Choroid plexus epithelial cell (primary cell): ENCODE data around the gene ZNF487.
A peak's percentile ranks its signal among the peaks of the same experiment; 100 is the strongest.
"Not testable (repeated sequence)": the region's sequence is repeated elsewhere in the genome, so short reads cannot be mapped to it uniquely, and the experiment has no call there.

Experiments used
- DNase-seq: peaks from one replicate; pipeline ENCODE4 v3.0.0-alpha.2; 2010; ENCODE audit warnings: low read depth
- H3K4me3 ChIP-seq: 2 replicates; pipeline ENCODE4 v1.5.1; 2011; ENCODE audit warnings: low read depth, mild to moderate bottlenecking, control low read depth, low read length, moderate library complexity
- TF ChIP-seq, protein P1 (sequence below): conservative IDR thresholded peaks from 2 replicates; pipeline ENCODE4 v1.5.1; 2011; ENCODE audit warnings: low read depth, mild to moderate bottlenecking, control low read depth, inconsistent platforms, low read length, moderate library complexity

Gene ZNF487

DNA sequence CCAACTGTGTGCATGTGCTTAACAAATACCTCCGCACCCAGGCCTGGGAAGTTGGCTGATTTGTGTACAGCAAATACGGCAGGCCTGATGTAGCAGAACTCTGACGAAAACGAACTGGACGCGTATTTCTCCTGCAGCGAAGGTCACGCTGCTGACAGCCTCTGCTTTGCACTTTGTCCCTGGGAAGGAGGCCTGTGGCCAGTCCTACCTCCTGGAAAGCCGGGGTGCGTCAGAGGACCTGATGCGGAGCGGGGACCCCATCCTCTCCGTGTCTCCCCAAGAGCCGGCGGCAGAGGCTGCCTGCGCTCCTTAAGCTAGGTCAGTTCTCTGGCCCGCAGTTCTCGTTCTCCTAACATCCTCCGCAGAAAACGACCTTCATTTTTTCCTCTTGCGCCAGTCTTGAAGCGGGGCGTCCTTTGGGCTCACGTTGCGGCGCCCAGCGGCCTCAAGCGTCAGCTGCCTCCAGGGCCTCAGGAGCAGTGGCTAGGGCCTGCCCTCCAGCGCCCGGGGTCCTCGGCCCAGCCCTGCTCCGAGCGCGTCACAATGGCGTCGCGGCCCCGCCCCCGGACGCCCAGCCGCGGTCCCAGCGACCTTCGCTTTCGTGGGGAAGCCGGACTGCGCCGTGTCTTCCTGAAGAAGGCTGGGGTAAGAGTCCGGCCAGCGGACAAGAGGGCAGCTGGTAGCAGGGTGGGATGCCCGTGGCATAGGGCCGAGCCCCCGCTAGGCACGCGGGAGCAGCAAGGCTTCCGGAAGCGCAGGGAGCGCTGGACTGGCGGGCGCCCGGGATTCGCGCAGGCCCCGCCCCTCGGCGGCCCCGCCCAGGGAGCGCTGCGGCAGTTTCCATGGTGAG, at the start of gene ZNF487:
ZNF487 (plus strand) TSS at position 821 of the 850 bp plus-strand sequence. CDS start 38,703 bp downstream, outside the sequence.
- TF ChIP-seq, protein P1, sequence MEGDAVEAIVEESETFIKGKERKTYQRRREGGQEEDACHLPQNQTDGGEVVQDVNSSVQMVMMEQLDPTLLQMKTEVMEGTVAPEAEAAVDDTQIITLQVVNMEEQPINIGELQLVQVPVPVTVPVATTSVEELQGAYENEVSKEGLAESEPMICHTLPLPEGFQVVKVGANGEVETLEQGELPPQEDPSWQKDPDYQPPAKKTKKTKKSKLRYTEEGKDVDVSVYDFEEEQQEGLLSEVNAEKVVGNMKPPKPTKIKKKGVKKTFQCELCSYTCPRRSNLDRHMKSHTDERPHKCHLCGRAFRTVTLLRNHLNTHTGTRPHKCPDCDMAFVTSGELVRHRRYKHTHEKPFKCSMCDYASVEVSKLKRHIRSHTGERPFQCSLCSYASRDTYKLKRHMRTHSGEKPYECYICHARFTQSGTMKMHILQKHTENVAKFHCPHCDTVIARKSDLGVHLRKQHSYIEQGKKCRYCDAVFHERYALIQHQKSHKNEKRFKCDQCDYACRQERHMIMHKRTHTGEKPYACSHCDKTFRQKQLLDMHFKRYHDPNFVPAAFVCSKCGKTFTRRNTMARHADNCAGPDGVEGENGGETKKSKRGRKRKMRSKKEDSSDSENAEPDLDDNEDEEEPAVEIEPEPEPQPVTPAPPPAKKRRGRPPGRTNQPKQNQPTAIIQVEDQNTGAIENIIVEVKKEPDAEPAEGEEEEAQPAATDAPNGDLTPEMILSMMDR, result peak; percentile 19
- DNase-seq, result peak; percentile 89
- H3K4me3 ChIP-seq, result peak within 1 kb of the TSS; percentile 96

- no peak overlapping the region for H3K4me3 ChIP-seq
- DNase-seq, result no peak
- TF ChIP-seq, protein P1, result no peak
These were observed 49.3 kb upstream of the ZNF487 start for GRCh38 chr10:43387678-43388032.

- no peak for DNase-seq
- H3K4me3 ChIP-seq, result no peak overlapping the region
- TF ChIP-seq, protein P1, result no peak
These were observed 47.0 kb upstream of the ZNF487 start for GRCh38 chr10:43389867-43390266.

GRCh38 chr10:43390333-43390732, 46.6 kb upstream of the ZNF487 start:
- no peak for DNase-seq
- H3K4me3 ChIP-seq, result no peak overlapping the region
- TF ChIP-seq, protein P1, result no peak

DNA sequence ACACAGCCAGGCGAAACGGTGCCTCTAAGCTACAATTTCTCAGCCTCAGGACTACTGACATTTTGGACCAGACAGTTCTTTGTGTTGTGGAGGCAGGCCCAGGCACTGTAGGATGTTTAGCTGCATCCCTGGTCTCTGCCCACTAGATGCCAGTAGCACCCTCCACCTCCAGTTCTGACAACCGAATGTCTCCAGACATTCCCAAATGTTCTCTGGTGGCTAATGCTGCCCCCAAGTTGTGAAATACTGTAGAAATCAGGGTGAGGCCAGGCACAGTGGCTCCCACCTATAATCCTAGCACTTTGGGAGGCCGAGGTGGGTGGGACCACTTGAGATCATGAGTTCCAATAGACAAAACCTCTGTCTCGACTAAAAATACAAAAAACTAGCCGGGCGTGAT, 46.2 kb upstream of the ZNF487 start:
- TF ChIP-seq, protein P1, result peak; percentile 76
- peak; percentile 69 for DNase-seq
- H3K4me3 ChIP-seq, result no peak overlapping the region

- no peak overlapping the region for H3K4me3 ChIP-seq
- DNase-seq, result no peak
- TF ChIP-seq, protein P1, result no peak
These were observed 45.4 kb upstream of the ZNF487 start for GRCh38 chr10:43391496-43391895.

DNA sequence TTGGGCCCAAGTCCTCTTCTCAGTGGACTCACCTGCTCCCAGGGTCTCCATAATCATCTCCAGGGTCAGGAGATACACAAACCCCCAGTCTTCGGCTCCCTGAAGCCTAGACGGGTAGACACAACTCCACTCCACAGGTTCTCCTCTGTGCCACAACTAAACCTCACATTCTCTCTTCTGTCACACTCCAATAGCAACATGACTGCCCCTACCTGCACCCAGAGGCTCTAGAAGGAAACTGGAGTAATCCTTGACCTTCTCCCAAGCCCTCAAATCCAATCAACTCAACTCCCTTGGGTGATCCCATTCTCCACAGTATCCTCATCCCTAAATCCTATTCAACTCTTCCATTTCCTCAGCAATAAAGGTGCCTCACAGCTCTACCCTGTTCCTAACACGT, 44.2 kb upstream of the ZNF487 start:
- no peak for DNase-seq
- TF ChIP-seq, protein P1, result no peak
- no peak overlapping the region for H3K4me3 ChIP-seq

- not testable (repeated sequence) for H3K4me3 ChIP-seq, DNase-seq
These were observed 43.7 kb upstream of the ZNF487 start for GRCh38 chr10:43393186-43393585.
